ENCODE results near the gene KLF3. TPM values are rescaled to one million over a fixed set of nuclear protein-coding genes. Genes with fewer than 3 reads are reported as not detected.
"Not testable (repeated sequence)": the region's sequence is repeated elsewhere in the genome, so short reads cannot be mapped to it uniquely, and the experiment has no call there.

The KLF3 gene
- polyA plus RNA-seq, 1 donor from 2014 or later, result 12.3 TPM

DNA sequence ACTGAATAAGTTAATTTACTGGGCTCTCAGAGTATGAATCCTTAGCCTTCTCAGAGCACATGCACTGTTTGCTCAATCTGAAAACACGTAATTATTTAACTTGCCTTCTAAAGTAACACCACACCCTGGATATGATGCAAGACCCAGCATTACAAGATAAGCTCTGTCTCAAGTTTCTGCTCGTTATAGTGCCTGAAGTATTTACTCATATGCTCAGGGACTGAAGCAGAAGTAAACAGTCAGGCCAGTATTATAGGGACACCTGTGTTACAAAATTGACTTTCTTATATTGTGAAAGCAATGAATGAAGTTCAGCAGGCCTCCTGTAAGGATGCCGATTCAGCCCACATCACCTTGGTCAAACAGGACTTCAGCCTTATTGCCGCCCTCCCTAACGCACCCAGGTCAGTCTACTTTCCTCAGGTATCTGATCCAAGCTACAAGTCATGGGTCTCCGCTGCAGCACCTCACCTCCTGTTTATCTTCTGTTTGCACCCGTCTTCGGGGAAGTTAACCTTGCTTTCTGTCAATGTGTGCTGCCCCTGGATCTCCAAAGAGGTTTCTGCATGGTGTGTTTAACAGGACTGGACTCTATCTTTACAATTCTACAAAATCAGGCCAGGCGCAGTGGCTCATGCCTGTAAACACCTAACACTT, 42.8 kb upstream of the KLF3 start:
- Histone ChIP-seq H3K36me3 (ENCODE audit: insufficient read depth, low read length) (no peaks in the 10 kb centered on the region), H4K20me1 (ENCODE audit: insufficient read depth) (no peaks in the 10 kb centered on the region), H3K9me3 (ENCODE audit: low read length) (no peaks in the 10 kb centered on the region), H3K79me2 (replicated peaks; ENCODE audit: insufficient read depth, low read length) (no peaks in the 10 kb centered on the region), H3F3A (ENCODE audit: insufficient read depth, low read length, poor library complexity, severe bottlenecking) (no peaks in the 10 kb centered on the region), H3K9me2 (ENCODE audit: insufficient read depth, low read length) (no peaks in the 10 kb centered on the region), H3K9ac (ENCODE audit: low read length) (no peak overlapping the region), H2AFZ (ENCODE audit: low read depth, low read length) (no peak overlapping the region), H3K4me3 (ENCODE audit: low read length) (no peak overlapping the region), H3K4me2 (ENCODE audit: low read length) (no peak overlapping the region), H3K27me3 (ENCODE audit: insufficient read depth, low read depth, low read length) (no peaks in the 10 kb centered on the region), H3K27ac (ENCODE audit: low read length) (no peak overlapping the region)
- TF ChIP-seq POLR2AphosphoS5 (IDR thresholded peaks at IDR 0.05), result no peak
- TF ChIP-seq MXI1 (conservative IDR thresholded peaks at IDR 0.05; ENCODE audit: poor library complexity, severe bottlenecking), result no peak
- TF ChIP-seq EZH2 (IDR thresholded peaks at IDR 0.05; ENCODE audit: borderline replicate concordance, insufficient read depth, low read length, poor library complexity, severe bottlenecking), result no peak
- TF ChIP-seq EP300 (conservative IDR thresholded peaks at IDR 0.05; ENCODE audit: poor library complexity, severe bottlenecking), result no peak
- TF ChIP-seq, protein P1, sequence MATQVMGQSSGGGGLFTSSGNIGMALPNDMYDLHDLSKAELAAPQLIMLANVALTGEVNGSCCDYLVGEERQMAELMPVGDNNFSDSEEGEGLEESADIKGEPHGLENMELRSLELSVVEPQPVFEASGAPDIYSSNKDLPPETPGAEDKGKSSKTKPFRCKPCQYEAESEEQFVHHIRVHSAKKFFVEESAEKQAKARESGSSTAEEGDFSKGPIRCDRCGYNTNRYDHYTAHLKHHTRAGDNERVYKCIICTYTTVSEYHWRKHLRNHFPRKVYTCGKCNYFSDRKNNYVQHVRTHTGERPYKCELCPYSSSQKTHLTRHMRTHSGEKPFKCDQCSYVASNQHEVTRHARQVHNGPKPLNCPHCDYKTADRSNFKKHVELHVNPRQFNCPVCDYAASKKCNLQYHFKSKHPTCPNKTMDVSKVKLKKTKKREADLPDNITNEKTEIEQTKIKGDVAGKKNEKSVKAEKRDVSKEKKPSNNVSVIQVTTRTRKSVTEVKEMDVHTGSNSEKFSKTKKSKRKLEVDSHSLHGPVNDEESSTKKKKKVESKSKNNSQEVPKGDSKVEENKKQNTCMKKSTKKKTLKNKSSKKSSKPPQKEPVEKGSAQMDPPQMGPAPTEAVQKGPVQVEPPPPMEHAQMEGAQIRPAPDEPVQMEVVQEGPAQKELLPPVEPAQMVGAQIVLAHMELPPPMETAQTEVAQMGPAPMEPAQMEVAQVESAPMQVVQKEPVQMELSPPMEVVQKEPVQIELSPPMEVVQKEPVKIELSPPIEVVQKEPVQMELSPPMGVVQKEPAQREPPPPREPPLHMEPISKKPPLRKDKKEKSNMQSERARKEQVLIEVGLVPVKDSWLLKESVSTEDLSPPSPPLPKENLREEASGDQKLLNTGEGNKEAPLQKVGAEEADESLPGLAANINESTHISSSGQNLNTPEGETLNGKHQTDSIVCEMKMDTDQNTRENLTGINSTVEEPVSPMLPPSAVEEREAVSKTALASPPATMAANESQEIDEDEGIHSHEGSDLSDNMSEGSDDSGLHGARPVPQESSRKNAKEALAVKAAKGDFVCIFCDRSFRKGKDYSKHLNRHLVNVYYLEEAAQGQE (IDR thresholded peaks at IDR 0.05; ENCODE audit: borderline replicate concordance), result no peak
- TF ChIP-seq TAF1 (IDR thresholded peaks at IDR 0.05; ENCODE audit: low read depth), result no peak
- no peak for TF ChIP-seq SMC3 (conservative IDR thresholded peaks at IDR 0.05; ENCODE audit: poor library complexity)

DNA sequence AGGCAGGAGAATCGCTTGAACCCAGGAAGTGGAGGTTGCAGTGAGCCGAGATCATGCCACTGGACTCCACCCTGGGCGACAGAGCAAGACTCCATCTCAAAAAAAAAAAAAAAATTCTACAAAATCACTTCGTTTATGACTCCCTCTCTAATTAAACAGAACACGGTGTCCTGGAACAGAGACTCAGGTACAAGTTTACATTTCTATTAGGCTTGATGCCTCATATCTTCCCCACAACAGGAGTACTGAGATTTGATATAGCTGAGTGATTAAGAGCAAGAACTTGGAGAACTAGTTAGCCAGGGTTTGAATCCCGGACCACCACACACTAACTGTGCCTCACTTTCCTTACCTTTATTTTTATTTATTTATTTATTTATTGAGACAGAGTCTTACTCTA, 42.2 kb upstream of the KLF3 start:
- TF ChIP-seq MXI1 (conservative IDR thresholded peaks at IDR 0.05; ENCODE audit: poor library complexity, severe bottlenecking) (no peak), SMC3 (conservative IDR thresholded peaks at IDR 0.05; ENCODE audit: poor library complexity) (no peak), POLR2AphosphoS5 (IDR thresholded peaks at IDR 0.05) (no peak), TAF1 (IDR thresholded peaks at IDR 0.05; ENCODE audit: low read depth) (no peak), RAD21 (conservative IDR thresholded peaks at IDR 0.05) (no peak), EZH2 (IDR thresholded peaks at IDR 0.05; ENCODE audit: borderline replicate concordance, insufficient read depth, low read length, poor library complexity, severe bottlenecking) (no peak), EP300 (conservative IDR thresholded peaks at IDR 0.05; ENCODE audit: poor library complexity, severe bottlenecking) (no peak)
- TF ChIP-seq, protein P2, sequence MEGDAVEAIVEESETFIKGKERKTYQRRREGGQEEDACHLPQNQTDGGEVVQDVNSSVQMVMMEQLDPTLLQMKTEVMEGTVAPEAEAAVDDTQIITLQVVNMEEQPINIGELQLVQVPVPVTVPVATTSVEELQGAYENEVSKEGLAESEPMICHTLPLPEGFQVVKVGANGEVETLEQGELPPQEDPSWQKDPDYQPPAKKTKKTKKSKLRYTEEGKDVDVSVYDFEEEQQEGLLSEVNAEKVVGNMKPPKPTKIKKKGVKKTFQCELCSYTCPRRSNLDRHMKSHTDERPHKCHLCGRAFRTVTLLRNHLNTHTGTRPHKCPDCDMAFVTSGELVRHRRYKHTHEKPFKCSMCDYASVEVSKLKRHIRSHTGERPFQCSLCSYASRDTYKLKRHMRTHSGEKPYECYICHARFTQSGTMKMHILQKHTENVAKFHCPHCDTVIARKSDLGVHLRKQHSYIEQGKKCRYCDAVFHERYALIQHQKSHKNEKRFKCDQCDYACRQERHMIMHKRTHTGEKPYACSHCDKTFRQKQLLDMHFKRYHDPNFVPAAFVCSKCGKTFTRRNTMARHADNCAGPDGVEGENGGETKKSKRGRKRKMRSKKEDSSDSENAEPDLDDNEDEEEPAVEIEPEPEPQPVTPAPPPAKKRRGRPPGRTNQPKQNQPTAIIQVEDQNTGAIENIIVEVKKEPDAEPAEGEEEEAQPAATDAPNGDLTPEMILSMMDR (IDR thresholded peaks at IDR 0.05; ENCODE audit: poor library complexity, severe bottlenecking), result no peak
- TF ChIP-seq, protein P1 (IDR thresholded peaks at IDR 0.05; ENCODE audit: borderline replicate concordance), result no peak
- Histone ChIP-seq H3K27me3 (ENCODE audit: insufficient read depth, low read depth, low read length) (no peaks in the 10 kb centered on the region), H3K4me2 (ENCODE audit: low read length) (no peak overlapping the region)

DNA sequence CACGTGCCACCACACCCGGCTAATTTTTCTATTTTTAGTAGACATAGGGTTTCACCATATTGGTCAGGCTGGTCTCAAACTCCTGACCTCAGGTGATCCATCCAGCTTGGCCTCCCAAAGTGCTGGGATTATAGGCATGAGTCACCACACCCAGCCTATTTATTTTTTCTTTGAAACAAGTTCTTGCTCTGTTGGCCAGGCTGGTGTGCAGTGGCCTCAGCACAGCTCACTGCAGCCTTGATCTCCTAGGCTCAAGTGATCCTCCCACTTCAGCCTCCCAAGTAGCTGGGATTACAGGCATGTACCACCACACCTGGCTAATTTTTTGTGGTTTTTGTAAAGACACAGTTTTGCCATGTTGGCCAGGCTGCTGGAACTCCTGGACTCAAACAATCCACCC, 41.7 kb upstream of the KLF3 start:
- not testable (repeated sequence) for H3K79me2 ChIP-seq (replicated peaks; ENCODE audit: insufficient read depth, low read length); H3K9me2 ChIP-seq (ENCODE audit: insufficient read depth, low read length); H3F3A ChIP-seq (ENCODE audit: insufficient read depth, low read length, poor library complexity, severe bottlenecking); H3K27me3 ChIP-seq (ENCODE audit: insufficient read depth, low read depth, low read length); H3K9me3 ChIP-seq (ENCODE audit: low read length); H3K4me3 ChIP-seq (ENCODE audit: low read length); H3K4me2 ChIP-seq (ENCODE audit: low read length); H4K20me1 ChIP-seq (ENCODE audit: insufficient read depth); H3K9ac ChIP-seq (ENCODE audit: low read length); H3K27ac ChIP-seq (ENCODE audit: low read length); H3K36me3 ChIP-seq (ENCODE audit: insufficient read depth, low read length); H2AFZ ChIP-seq (ENCODE audit: low read depth, low read length)

More for the DNA sequence above, 42.2 kb upstream of the KLF3 start:
- Histone ChIP-seq H3K36me3 (ENCODE audit: insufficient read depth, low read length) (no peaks in the 10 kb centered on the region), H3K27ac (ENCODE audit: low read length) (no peak overlapping the region), H3F3A (ENCODE audit: insufficient read depth, low read length, poor library complexity, severe bottlenecking) (no peaks in the 10 kb centered on the region), H3K79me2 (replicated peaks; ENCODE audit: insufficient read depth, low read length) (no peaks in the 10 kb centered on the region), H3K4me3 (ENCODE audit: low read length) (no peak overlapping the region), H3K9me3 (ENCODE audit: low read length) (no peaks in the 10 kb centered on the region), H3K9me2 (ENCODE audit: insufficient read depth, low read length) (no peaks in the 10 kb centered on the region), H2AFZ (ENCODE audit: low read depth, low read length) (no peak overlapping the region), H3K9ac (ENCODE audit: low read length) (no peak overlapping the region), H4K20me1 (ENCODE audit: insufficient read depth) (no peaks in the 10 kb centered on the region)

All from neural cell (in vitro differentiated cells).